ENCODE measurements around the gene LYZL2.
"Not testable (repeated sequence)": the region's sequence is repeated elsewhere in the genome, so short reads cannot be mapped to it uniquely, and the experiment has no call there.

GRCh38 chr10:30626837-30627236 lies 2.7 kb downstream of the LYZL2 start:
- TF ChIP-seq CTCF, POLR2A, EP300 (IDR thresholded peaks at IDR 0.05): not testable (repeated sequence)

Data from tibial nerve (tissue), 4 donors.